ENCODE measurements around the gene MTX1. TPM values are rescaled to one million over a fixed set of nuclear protein-coding genes. Genes with fewer than 3 reads are reported as not detected.

MTX1 gene
- total RNA-seq, 4 donors from 2014 or later, result 20.5 to 54.8 (median 40.8) TPM

GRCh38 chr1:155197901-155198546 is 10.5 kb upstream of the MTX1 start:
- TF ChIP-seq POLR2A (IDR thresholded peaks at IDR 0.05), result no peak
- no peak for TF ChIP-seq CTCF (IDR thresholded peaks at IDR 0.05)
- WGBS, 2 donors, result 89 to 92% methylated on average over 15 of the region's 15 CpGs
- intact Hi-C loops (cut with DNase I; ENCODE audit: low total_unique reads), result no loop called here
- H3K4me3 ChIP-seq (ENCODE audit: low read depth, poor library complexity, severe bottlenecking), result no peak overlapping the region
- no peak for DNase-seq (ENCODE audit: low spot score in 2 of 2)

- 94 to 98% methylated on average over 3 of the region's 3 CpGs for WGBS, 2 donors
- intact Hi-C loops (cut with DNase I; ENCODE audit: low total_unique reads), result no loop called here
- H3K4me3 ChIP-seq (ENCODE audit: low read depth, poor library complexity, severe bottlenecking), result no peak overlapping the region
- DNase-seq (ENCODE audit: low spot score in 2 of 2), result no peak
- TF ChIP-seq POLR2A (IDR thresholded peaks at IDR 0.05), result no peak
These were observed 10.0 kb upstream of the MTX1 start for GRCh38 chr1:155198547-155198906.

DNA sequence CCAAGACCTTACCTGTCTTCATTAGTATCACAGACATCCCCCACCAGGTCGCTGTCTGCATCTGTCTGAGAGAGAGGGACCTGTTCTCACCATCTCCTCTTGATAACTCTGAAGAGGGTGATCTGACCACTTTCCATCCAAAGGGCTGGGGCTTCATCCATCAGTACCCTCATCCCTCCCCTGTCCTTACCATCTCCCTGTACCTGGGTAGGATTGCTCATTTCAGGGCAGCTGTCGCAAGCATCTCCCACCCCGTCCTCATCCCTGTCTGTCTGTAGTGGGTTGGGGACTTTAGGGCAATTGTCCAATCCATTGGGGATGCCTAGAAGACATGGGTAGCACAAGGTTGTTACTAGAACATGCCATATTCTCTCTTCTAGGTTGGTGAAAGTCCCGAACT is 8.7 kb upstream of the MTX1 start:
- DNase-seq (ENCODE audit: low spot score in 2 of 2), result no peak
- H3K4me3 ChIP-seq (ENCODE audit: low read depth, poor library complexity, severe bottlenecking), result no peak overlapping the region
- WGBS, 2 donors, result 89 to 90% methylated on average over 4 of the region's 4 CpGs
- no peak for TF ChIP-seq CTCF (IDR thresholded peaks at IDR 0.05)
- no peak for TF ChIP-seq POLR2A (IDR thresholded peaks at IDR 0.05)
- intact Hi-C loops (cut with DNase I; ENCODE audit: low total_unique reads), result no loop called here

DNA sequence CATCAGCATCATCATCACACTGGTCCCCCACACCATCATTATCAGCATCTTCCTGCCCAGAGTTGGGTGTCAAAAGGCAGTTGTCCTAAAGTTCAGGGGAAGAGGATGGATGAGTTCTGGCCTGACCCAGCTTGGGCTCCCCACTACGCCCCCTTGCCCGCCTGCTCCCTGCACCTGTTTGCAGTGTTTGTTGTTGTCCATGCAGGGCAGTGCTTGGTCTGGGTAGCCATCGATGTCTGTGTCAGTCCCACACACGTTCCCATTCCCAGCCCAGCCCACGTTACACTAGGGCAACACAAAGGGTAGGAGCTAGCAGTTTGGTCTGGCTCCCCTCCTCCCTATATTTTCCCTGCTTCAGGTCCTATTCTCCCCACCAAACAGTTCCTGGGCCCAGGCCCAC is 7.6 kb upstream of the MTX1 start:
- intact Hi-C loops (cut with DNase I; ENCODE audit: low total_unique reads), result no loop called here
- 93 to 96% methylated on average over 5 of the region's 5 CpGs for WGBS, 2 donors
- no peak for TF ChIP-seq POLR2A (IDR thresholded peaks at IDR 0.05)

DNA sequence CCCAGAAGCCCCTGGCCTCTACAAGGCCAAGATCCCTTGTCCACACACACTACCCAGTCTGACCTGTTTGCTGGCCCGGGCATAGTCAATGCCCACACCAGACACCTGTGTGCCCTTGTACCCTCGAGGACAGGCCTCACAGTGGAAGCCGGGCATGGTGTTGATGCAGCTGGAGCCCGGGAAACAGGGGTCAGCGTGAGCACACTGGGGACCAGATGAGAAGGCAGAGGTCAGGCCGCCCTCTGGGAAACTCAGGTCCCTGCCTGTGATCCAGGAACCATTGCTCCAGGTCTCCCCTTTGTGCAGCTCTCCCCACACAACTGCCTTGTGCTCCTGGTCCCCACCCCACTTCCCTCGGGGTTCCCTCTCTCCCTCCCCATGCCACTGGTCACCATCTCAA is 6.3 kb upstream of the MTX1 start:
- no peak overlapping the region for H3K4me3 ChIP-seq (ENCODE audit: low read depth, poor library complexity, severe bottlenecking)
- DNase-seq (ENCODE audit: low spot score in 2 of 2), result no peak
- intact Hi-C loops (cut with DNase I; ENCODE audit: low total_unique reads), result no loop called here
- 86 to 89% methylated on average over 7 of the region's 7 CpGs for WGBS, 2 donors
- no peak for TF ChIP-seq CTCF (IDR thresholded peaks at IDR 0.05)
- no peak for TF ChIP-seq POLR2A (IDR thresholded peaks at IDR 0.05)

More for the DNA sequence above, 7.6 kb upstream of the MTX1 start:
- DNase-seq (ENCODE audit: low spot score in 2 of 2), result no peak
- no peak overlapping the region for H3K4me3 ChIP-seq (ENCODE audit: low read depth, poor library complexity, severe bottlenecking)

DNA sequence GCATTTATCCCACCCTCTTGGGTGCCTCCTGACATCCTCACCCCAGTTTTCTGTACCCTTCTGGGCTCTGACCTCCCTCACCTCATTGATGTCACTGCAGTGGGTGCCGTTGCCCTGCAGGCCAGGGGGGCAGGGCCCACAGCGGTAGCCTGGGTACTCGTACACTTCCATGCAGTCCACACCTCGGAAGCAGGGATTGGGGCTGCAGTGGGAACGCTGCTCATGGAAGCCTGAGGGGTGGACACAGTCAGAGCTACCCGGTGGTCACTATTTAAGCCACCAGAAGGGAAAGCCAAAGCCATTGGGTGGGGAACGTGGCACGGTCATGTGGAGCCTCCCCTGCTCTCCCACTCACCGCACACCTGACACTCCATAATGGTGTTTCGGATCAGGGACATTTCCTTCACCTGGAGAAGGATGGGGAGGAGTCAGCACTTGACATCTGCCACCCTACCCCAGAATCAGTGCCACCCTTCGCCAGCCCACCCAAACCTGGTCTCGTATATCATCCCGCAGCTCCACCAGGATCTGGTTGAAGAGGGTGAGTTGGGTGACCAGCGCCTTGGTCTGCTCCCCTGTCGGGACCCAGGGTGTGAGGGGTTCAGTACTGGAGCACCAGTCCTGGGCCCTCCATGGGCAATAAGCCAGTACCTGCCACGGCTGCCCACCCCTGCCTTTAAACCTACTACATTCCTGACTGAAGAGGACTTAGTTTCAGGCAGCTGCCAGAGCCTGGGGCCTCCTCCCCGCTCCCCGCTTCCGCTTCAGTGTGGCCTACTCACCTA is 5.6 kb upstream of the MTX1 start:
- intact Hi-C loops (cut with DNase I; ENCODE audit: low total_unique reads), result no loop called here
- 88% methylated on average over 18 to 19 of the region's 19 CpGs for WGBS, 2 donors

More for the DNA sequence above, 5.6 kb upstream of the MTX1 start:
- no peak for TF ChIP-seq CTCF (IDR thresholded peaks at IDR 0.05)
- TF ChIP-seq POLR2A (IDR thresholded peaks at IDR 0.05), result no peak
- no peak overlapping the region for H3K4me3 ChIP-seq (ENCODE audit: low read depth, poor library complexity, severe bottlenecking)
- no peak for DNase-seq (ENCODE audit: low spot score in 2 of 2)

All from lower leg skin (tissue), 4 donors.